GM21786 (cell line): Measurements from ENCODE around the gene ANKRD10.
"Not testable (repeated sequence)": the region's sequence is repeated elsewhere in the genome, so short reads cannot be mapped to it uniquely, and the experiment has no call there.

ENCODE experiments used
- ATAC-seq: cut with Tn5 transposase; IDR thresholded peaks from one replicate; pipeline ENCODE4 v1.9.1; 2021; ENCODE audit not compliant: unreplicated experiment

Gene ANKRD10

GRCh38 chr13:110915057-110915873 lies at the start of gene ANKRD10:
Gene ANKRD10 (minus strand): TSS chr13:110915069. CDS start chr13:110914934, 135 bp downstream.
- peak; percentile 76 for ATAC-seq

- no peak for ATAC-seq
Measured at GRCh38 chr13:110964229-110965037, 49.6 kb upstream of the ANKRD10 start.

- ATAC-seq: no peak
Measured at GRCh38 chr13:110963554-110963970, 48.7 kb upstream of the ANKRD10 start.

- no peak for ATAC-seq
Measured at GRCh38 chr13:110961959-110962358, 47.1 kb upstream of the ANKRD10 start.

- ATAC-seq: no peak
Measured at GRCh38 chr13:110960204-110960603, 45.3 kb upstream of the ANKRD10 start.

GRCh38 chr13:110957931-110958330 lies 43.1 kb upstream of the ANKRD10 start:
- no peak for ATAC-seq

- no peak for ATAC-seq
Measured at GRCh38 chr13:110957181-110957884, 42.5 kb upstream of the ANKRD10 start.

- ATAC-seq: not testable (repeated sequence)
Measured at GRCh38 chr13:110956216-110956615, 41.3 kb upstream of the ANKRD10 start.

GRCh38 chr13:110955608-110956007 lies 40.7 kb upstream of the ANKRD10 start:
- not testable (repeated sequence) for ATAC-seq

- ATAC-seq: peak; percentile 66
Measured at GRCh38 chr13:110955072-110955503, 40.2 kb upstream of the ANKRD10 start.

GRCh38 chr13:110954533-110954920 lies 39.7 kb upstream of the ANKRD10 start:
- ATAC-seq: not testable (repeated sequence)

GRCh38 chr13:110953833-110954532 lies 39.1 kb upstream of the ANKRD10 start:
- no peak for ATAC-seq

- ATAC-seq: no peak
Measured at GRCh38 chr13:110953416-110953815, 38.5 kb upstream of the ANKRD10 start.

GRCh38 chr13:110952135-110952534 lies 37.3 kb upstream of the ANKRD10 start:
- ATAC-seq: peak; percentile 66

GRCh38 chr13:110950819-110951570 lies 36.1 kb upstream of the ANKRD10 start:
- ATAC-seq: no peak

- ATAC-seq: no peak
Measured at GRCh38 chr13:110950356-110950755, 35.5 kb upstream of the ANKRD10 start.

GRCh38 chr13:110949628-110950027 lies 34.8 kb upstream of the ANKRD10 start:
- no peak for ATAC-seq

GRCh38 chr13:110949116-110949515 lies 34.2 kb upstream of the ANKRD10 start:
- ATAC-seq: no peak

GRCh38 chr13:110947338-110947737 lies 32.5 kb upstream of the ANKRD10 start:
- ATAC-seq: not testable (repeated sequence)
